ENCODE data around the gene TTC7B.

DNA sequence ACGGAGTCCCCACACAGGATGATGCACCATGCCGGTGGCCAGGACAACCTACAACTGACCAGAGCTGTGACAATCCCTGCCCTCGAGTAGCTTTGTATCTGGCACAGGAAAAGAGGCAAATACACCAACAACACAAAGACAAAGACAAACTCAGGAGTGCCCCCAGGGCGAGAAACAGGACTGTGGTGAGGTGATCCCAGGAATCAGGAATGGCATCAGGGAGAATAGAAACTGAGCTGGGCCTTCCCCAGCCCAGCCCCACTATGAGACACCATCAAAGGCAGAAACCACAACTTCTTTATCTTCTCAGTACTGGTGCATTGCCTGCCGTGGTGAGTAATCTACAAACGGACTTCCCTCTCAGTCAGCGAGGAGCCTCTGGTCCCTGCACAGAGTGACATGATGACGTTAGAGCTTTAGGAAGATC is 157.7 kb downstream of the TTC7B start:
- TF ChIP-seq, protein P1, sequence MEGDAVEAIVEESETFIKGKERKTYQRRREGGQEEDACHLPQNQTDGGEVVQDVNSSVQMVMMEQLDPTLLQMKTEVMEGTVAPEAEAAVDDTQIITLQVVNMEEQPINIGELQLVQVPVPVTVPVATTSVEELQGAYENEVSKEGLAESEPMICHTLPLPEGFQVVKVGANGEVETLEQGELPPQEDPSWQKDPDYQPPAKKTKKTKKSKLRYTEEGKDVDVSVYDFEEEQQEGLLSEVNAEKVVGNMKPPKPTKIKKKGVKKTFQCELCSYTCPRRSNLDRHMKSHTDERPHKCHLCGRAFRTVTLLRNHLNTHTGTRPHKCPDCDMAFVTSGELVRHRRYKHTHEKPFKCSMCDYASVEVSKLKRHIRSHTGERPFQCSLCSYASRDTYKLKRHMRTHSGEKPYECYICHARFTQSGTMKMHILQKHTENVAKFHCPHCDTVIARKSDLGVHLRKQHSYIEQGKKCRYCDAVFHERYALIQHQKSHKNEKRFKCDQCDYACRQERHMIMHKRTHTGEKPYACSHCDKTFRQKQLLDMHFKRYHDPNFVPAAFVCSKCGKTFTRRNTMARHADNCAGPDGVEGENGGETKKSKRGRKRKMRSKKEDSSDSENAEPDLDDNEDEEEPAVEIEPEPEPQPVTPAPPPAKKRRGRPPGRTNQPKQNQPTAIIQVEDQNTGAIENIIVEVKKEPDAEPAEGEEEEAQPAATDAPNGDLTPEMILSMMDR (IDR thresholded peaks at IDR 0.05; ENCODE audit: poor library complexity, severe bottlenecking) = no peak
- TF ChIP-seq POLR2AphosphoS5 (IDR thresholded peaks at IDR 0.05) (no peak), EP300 (conservative IDR thresholded peaks at IDR 0.05; ENCODE audit: poor library complexity, severe bottlenecking) (no peak), EZH2 (IDR thresholded peaks at IDR 0.05; ENCODE audit: borderline replicate concordance, insufficient read depth, low read length, poor library complexity, severe bottlenecking) (no peak), SMC3 (conservative IDR thresholded peaks at IDR 0.05; ENCODE audit: poor library complexity) (no peak)
